ENCODE measurements around the gene OMG.

- TF ChIP-seq POLR2A (IDR thresholded peaks at IDR 0.05) (no peak), CTCF (IDR thresholded peaks at IDR 0.05) (no peak)
Measured at GRCh38 chr17:31295489-31295871, 1.6 kb downstream of the OMG start.

Data from esophagus squamous epithelium (tissue), 4 donors.